Measurements from ENCODE around the gene LEMD1.
"Not testable (repeated sequence)": the region's sequence is repeated elsewhere in the genome, so short reads cannot be mapped to it uniquely, and the experiment has no call there.

Gene LEMD1

GRCh38 chr1:205382990-205383389 is 38.9 kb downstream of the LEMD1 start:
- not testable (repeated sequence) for DNase-seq

- peak in 3 of 58 donors; percentile 23 to 51 (median 40) for DNase-seq
These were observed 39.3 kb downstream of the LEMD1 start for GRCh38 chr1:205382561-205382960.

- no peak for DNase-seq
These were observed 40.6 kb downstream of the LEMD1 start for GRCh38 chr1:205381305-205381704.

GRCh38 chr1:205380882-205381281 is 41.0 kb downstream of the LEMD1 start:
- no peak for DNase-seq

- DNase-seq: no peak
These were observed 42.8 kb downstream of the LEMD1 start for GRCh38 chr1:205379056-205379455.

GRCh38 chr1:205377355-205377754 is 44.5 kb downstream of the LEMD1 start:
- no peak for DNase-seq

GRCh38 chr1:205376739-205377138 is 45.1 kb downstream of the LEMD1 start:
- DNase-seq: no peak

- DNase-seq: peak in 4 of 58 donors; percentile 13 to 62 (median 30)
These were observed 45.9 kb downstream of the LEMD1 start for GRCh38 chr1:205375835-205376545.

GRCh38 chr1:205374210-205375078 is 47.4 kb downstream of the LEMD1 start:
- peak in 1 of 58 donors; percentile 10 for DNase-seq

GRCh38 chr1:205373798-205374175 is 48.1 kb downstream of the LEMD1 start:
- DNase-seq: no peak

GRCh38 chr1:205373022-205373797 is 48.6 kb downstream of the LEMD1 start:
- DNase-seq: no peak

- DNase-seq: no peak
These were observed 49.8 kb downstream of the LEMD1 start for GRCh38 chr1:205371871-205372660.

- DNase-seq: no peak
These were observed 51.1 kb downstream of the LEMD1 start for GRCh38 chr1:205370780-205371179.

- DNase-seq: peak in 14 of 58 donors; percentile 10 to 65 (median 30)
These were observed 52.1 kb downstream of the LEMD1 start for GRCh38 chr1:205369701-205370123.

- no peak for DNase-seq
These were observed 53.4 kb downstream of the LEMD1 start for GRCh38 chr1:205368478-205368877.

GRCh38 chr1:205365945-205366463 is 55.9 kb downstream of the LEMD1 start:
- no peak for DNase-seq

GRCh38 chr1:205365086-205365485 is 56.8 kb downstream of the LEMD1 start:
- not testable (repeated sequence) for DNase-seq

GRCh38 chr1:205360891-205361290 is 61.0 kb downstream of the LEMD1 start:
- no peak for DNase-seq

GRCh38 chr1:205359771-205360565 is 61.9 kb downstream of the LEMD1 start:
- DNase-seq: peak in 40 of 58 donors; percentile 15 to 80 (median 44)

GRCh38 chr1:205358579-205358978 is 63.3 kb downstream of the LEMD1 start:
- no peak for DNase-seq
